Measurements from ENCODE around the gene FAM228A. TPM values are rescaled to one million over a fixed set of nuclear protein-coding genes. Genes with fewer than 3 reads are reported as not detected.

The FAM228A gene
- total and polyA plus RNA-seq, 4 experiments from 2014 or later: 0.28 to 0.81 (median 0.36) TPM; not detected in 1

DNA sequence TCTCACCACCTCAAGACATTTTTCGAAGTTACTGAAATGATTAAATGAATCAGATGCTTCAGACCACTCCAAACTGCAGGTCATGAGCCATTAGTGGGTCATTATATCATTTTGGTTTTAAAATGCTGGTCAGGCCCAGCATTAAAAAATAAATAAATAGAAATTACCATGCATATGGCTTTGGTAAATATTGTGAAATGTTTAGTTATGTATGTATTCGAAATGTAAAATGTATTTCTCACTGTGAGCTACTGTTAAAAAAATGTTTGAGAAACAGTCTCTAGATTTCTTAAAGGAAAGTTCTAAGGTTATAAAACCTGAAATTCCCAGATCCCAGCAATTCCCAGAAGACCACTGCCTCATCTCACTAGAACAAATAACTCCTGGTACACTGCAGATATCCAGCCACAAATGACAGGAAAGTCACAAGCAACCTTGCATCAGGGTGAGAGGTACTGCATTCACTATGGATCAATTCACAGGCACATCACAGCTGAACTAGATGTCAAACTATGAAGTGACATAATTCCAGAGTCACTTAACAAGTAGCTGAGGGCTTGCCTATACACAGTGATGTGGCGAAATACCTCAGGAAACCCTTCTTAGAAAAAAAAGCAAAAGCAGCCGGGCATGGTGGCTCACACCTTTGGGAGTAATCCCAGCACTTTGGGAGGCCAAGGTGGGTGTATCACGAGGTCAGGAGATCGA lies 46.6 kb downstream of the FAM228A start:
- no peaks in the 10 kb centered on the region for H3K9me3 ChIP-seq (ENCODE audit: control insufficient read depth in 1 of 2, low read length in 2 of 2)
- no peaks in the 10 kb centered on the region for H3K4me1 ChIP-seq (ENCODE audit: insufficient read depth, low read length)
- H3K27me3 ChIP-seq (ENCODE audit: insufficient read depth, low read length): no peaks in the 10 kb centered on the region
- intact Hi-C loops (cut with micrococcal nuclease): no loop called here
- Mint-ChIP-seq H3K27ac (peak overlapping the region in 1 of 7 donors; percentile 59), H3K27me3 (no peaks in the 10 kb centered on the region), H3K36me3 (peaks cover 35 to 61% of the 10 kb centered on the region in 2 donors), H3K4me1 (no peaks in the 10 kb centered on the region), H3K9me3 (peaks cover 0 to 2% (median 0%) of the 10 kb centered on the region in 8 donors), H3K4me3 (no peak overlapping the region)
- DNase-seq: no peak
- no peak overlapping the region for H3K27ac ChIP-seq (ENCODE audit: low read depth, low read length)
- CTCF ChIA-PET (ENCODE audit: partially characterized antibody): no interaction called here
- peaks cover 17% of the 10 kb centered on the region for H3K36me3 ChIP-seq (ENCODE audit: insufficient read depth, low read length)
- no peak overlapping the region for H3K4me3 ChIP-seq (ENCODE audit: low read length in 2 of 2)
- POLR2A ChIA-PET (ENCODE audit: partially characterized antibody): no interaction called here

- Mint-ChIP-seq H3K4me3 (no peak overlapping the region), H3K9me3 (peaks cover 0 to 2% (median 0%) of the 10 kb centered on the region in 8 donors), H3K27me3 (no peaks in the 10 kb centered on the region), H3K36me3 (peaks cover 28 to 56% of the 10 kb centered on the region in 2 donors), H3K27ac (no peak overlapping the region), H3K4me1 (no peaks in the 10 kb centered on the region)
- Histone ChIP-seq H3K9me3 (ENCODE audit: control insufficient read depth in 1 of 2, low read length in 2 of 2) (no peaks in the 10 kb centered on the region), H3K27me3 (ENCODE audit: insufficient read depth, low read length) (no peaks in the 10 kb centered on the region), H3K27ac (ENCODE audit: low read depth, low read length) (no peak overlapping the region), H3K36me3 (ENCODE audit: insufficient read depth, low read length) (peaks cover 17% of the 10 kb centered on the region), H3K4me3 (ENCODE audit: low read length in 2 of 2) (no peak overlapping the region), H3K4me1 (ENCODE audit: insufficient read depth, low read length) (no peaks in the 10 kb centered on the region)
- intact Hi-C loops (cut with micrococcal nuclease): no loop called here
- DNase-seq: no peak
- ChIA-PET CTCF (ENCODE audit: partially characterized antibody) (no interaction called here), POLR2A (ENCODE audit: partially characterized antibody) (no interaction called here)
Measured at GRCh38 chr2:24222946-24223345, 48.1 kb downstream of the FAM228A start.

GRCh38 chr2:24225499-24226242 lies 50.8 kb downstream of the FAM228A start:
- POLR2A ChIA-PET (ENCODE audit: partially characterized antibody): no interaction called here
- CTCF ChIA-PET (ENCODE audit: partially characterized antibody): no interaction called here
- H3K4me1 Mint-ChIP-seq: peaks cover 0 to 5% (median 0%) of the 10 kb centered on the region in 4 donors
- DNase-seq: no peak
- no peak overlapping the region for H3K4me3 Mint-ChIP-seq
- H3K4me3 ChIP-seq (ENCODE audit: low read length in 2 of 2): no peak overlapping the region
- intact Hi-C loops (cut with micrococcal nuclease): no loop called here
- no peak overlapping the region for H3K27ac ChIP-seq (ENCODE audit: low read depth, low read length)
- peaks cover 4% of the 10 kb centered on the region for H3K36me3 ChIP-seq (ENCODE audit: insufficient read depth, low read length)
- H3K9me3 Mint-ChIP-seq: no peaks in the 10 kb centered on the region
- peaks cover 20 to 32% of the 10 kb centered on the region in 2 donors for H3K36me3 Mint-ChIP-seq
- H3K4me1 ChIP-seq (ENCODE audit: insufficient read depth, low read length): no peaks in the 10 kb centered on the region
- no peaks in the 10 kb centered on the region for H3K27me3 Mint-ChIP-seq
- no peaks in the 10 kb centered on the region for H3K27me3 ChIP-seq (ENCODE audit: insufficient read depth, low read length)
- no peak overlapping the region for H3K27ac Mint-ChIP-seq
- H3K9me3 ChIP-seq (ENCODE audit: control insufficient read depth in 1 of 2, low read length in 2 of 2): no peaks in the 10 kb centered on the region

GRCh38 chr2:24228470-24228869 lies 53.6 kb downstream of the FAM228A start:
- H3K36me3 Mint-ChIP-seq: peaks cover 15 to 31% of the 10 kb centered on the region in 2 donors
- H3K9me3 Mint-ChIP-seq: no peaks in the 10 kb centered on the region
- Histone ChIP-seq H3K27me3 (ENCODE audit: insufficient read depth, low read length) (no peaks in the 10 kb centered on the region), H3K27ac (ENCODE audit: low read depth, low read length) (no peak overlapping the region), H3K9me3 (ENCODE audit: control insufficient read depth in 1 of 2, low read length in 2 of 2) (no peaks in the 10 kb centered on the region), H3K4me3 (ENCODE audit: low read length in 2 of 2) (no peak overlapping the region), H3K4me1 (ENCODE audit: insufficient read depth, low read length) (no peaks in the 10 kb centered on the region), H3K36me3 (ENCODE audit: insufficient read depth, low read length) (no peaks in the 10 kb centered on the region)
- ChIA-PET POLR2A (ENCODE audit: partially characterized antibody) (no interaction called here), CTCF (ENCODE audit: partially characterized antibody) (no interaction called here)
- H3K27ac Mint-ChIP-seq: peak overlapping the region in 2 of 7 donors; percentile 5 to 65
- no peaks in the 10 kb centered on the region for H3K27me3 Mint-ChIP-seq
- H3K4me3 Mint-ChIP-seq: no peak overlapping the region
- peaks cover 0 to 5% (median 0%) of the 10 kb centered on the region in 4 donors for H3K4me1 Mint-ChIP-seq
- intact Hi-C loops (cut with micrococcal nuclease): loop anchor here (1.0 kb wide), 1 partner anchor 154 kb away; no protein-coding TSS in a partner anchor
- no peak for DNase-seq

DNA sequence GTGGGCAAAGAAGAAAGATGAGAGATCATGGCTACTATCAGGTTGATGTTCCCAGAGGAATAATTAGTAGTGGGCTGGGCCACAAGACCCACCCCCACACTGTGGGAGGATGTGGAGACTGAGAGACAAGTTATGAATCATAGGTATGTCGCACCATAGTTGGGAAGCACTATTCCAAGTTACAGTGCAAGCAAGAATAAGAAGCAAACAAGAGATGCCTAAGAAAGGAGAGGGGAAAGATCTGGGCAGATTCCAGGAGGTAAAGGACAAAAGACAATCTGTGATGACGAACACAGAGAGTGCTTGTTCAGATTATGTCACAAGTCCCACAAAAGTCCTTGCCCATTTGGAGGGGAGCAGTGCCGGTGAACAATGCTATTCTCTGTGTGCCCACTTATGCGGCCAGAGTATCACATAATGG lies 56.6 kb downstream of the FAM228A start:
- H3K4me3 ChIP-seq (ENCODE audit: low read length in 2 of 2): no peak overlapping the region
- H3K4me1 ChIP-seq (ENCODE audit: insufficient read depth, low read length): no peaks in the 10 kb centered on the region
- ChIA-PET CTCF (ENCODE audit: partially characterized antibody) (interaction anchor here (1.0 kb wide), 1 partner anchor 25 kb away, joined by 3 read pairs; no protein-coding TSS in a partner anchor), POLR2A (ENCODE audit: partially characterized antibody) (no interaction called here)
- DNase-seq: no peak
- Mint-ChIP-seq H3K27ac (no peak overlapping the region), H3K9me3 (no peaks in the 10 kb centered on the region), H3K36me3 (peaks cover 13 to 27% of the 10 kb centered on the region in 2 donors), H3K4me3 (no peak overlapping the region), H3K4me1 (peaks cover 0 to 7% (median 0%) of the 10 kb centered on the region in 4 donors), H3K27me3 (no peaks in the 10 kb centered on the region)
- H3K27me3 ChIP-seq (ENCODE audit: insufficient read depth, low read length): no peaks in the 10 kb centered on the region
- H3K36me3 ChIP-seq (ENCODE audit: insufficient read depth, low read length): no peaks in the 10 kb centered on the region
- intact Hi-C loops (cut with micrococcal nuclease): no loop called here
- H3K27ac ChIP-seq (ENCODE audit: low read depth, low read length): no peak overlapping the region
- no peaks in the 10 kb centered on the region for H3K9me3 ChIP-seq (ENCODE audit: control insufficient read depth in 1 of 2, low read length in 2 of 2)

GRCh38 chr2:24233321-24233720 lies 58.5 kb downstream of the FAM228A start:
- no peak overlapping the region for H3K27ac ChIP-seq (ENCODE audit: low read depth, low read length)
- no peak for DNase-seq
- Mint-ChIP-seq H3K27me3 (no peaks in the 10 kb centered on the region), H3K27ac (no peak overlapping the region), H3K4me1 (peaks cover 0 to 8% (median 2%) of the 10 kb centered on the region in 4 donors), H3K9me3 (no peaks in the 10 kb centered on the region), H3K36me3 (peaks cover 12 to 32% of the 10 kb centered on the region in 2 donors), H3K4me3 (no peak overlapping the region)
- H3K4me1 ChIP-seq (ENCODE audit: insufficient read depth, low read length): no peaks in the 10 kb centered on the region
- POLR2A ChIA-PET (ENCODE audit: partially characterized antibody): no interaction called here
- no peaks in the 10 kb centered on the region for H3K36me3 ChIP-seq (ENCODE audit: insufficient read depth, low read length)
- no peaks in the 10 kb centered on the region for H3K9me3 ChIP-seq (ENCODE audit: control insufficient read depth in 1 of 2, low read length in 2 of 2)
- intact Hi-C loops (cut with micrococcal nuclease): no loop called here
- no peak overlapping the region for H3K4me3 ChIP-seq (ENCODE audit: low read length in 2 of 2)
- no peaks in the 10 kb centered on the region for H3K27me3 ChIP-seq (ENCODE audit: insufficient read depth, low read length)
- CTCF ChIA-PET (ENCODE audit: partially characterized antibody): interaction anchor here (1.3 kb wide), 1 partner anchor 17 kb away, joined by 3 read pairs; no protein-coding TSS in a partner anchor

GRCh38 chr2:24237313-24237712 lies 62.5 kb downstream of the FAM228A start:
- Mint-ChIP-seq H3K27ac (peak overlapping the region in 4 of 7 donors; percentile 2 to 74 (median 44)), H3K9me3 (no peaks in the 10 kb centered on the region), H3K36me3 (peaks cover 15 to 41% of the 10 kb centered on the region in 2 donors), H3K27me3 (no peaks in the 10 kb centered on the region), H3K4me3 (no peak overlapping the region), H3K4me1 (peaks cover 0 to 8% (median 3%) of the 10 kb centered on the region in 4 donors)
- ChIA-PET CTCF (ENCODE audit: partially characterized antibody) (no interaction called here), POLR2A (ENCODE audit: partially characterized antibody) (interaction anchor here (1.0 kb wide), 1 partner anchor 123 kb away, joined by 3 read pairs; the partner anchor contains the start of gene ITSN2)
- Histone ChIP-seq H3K27ac (ENCODE audit: low read depth, low read length) (no peak overlapping the region), H3K27me3 (ENCODE audit: insufficient read depth, low read length) (no peaks in the 10 kb centered on the region), H3K9me3 (ENCODE audit: control insufficient read depth in 1 of 2, low read length in 2 of 2) (no peaks in the 10 kb centered on the region), H3K4me1 (ENCODE audit: insufficient read depth, low read length) (no peaks in the 10 kb centered on the region), H3K36me3 (ENCODE audit: insufficient read depth, low read length) (peaks cover 9% of the 10 kb centered on the region), H3K4me3 (ENCODE audit: low read length in 2 of 2) (no peak overlapping the region)
- intact Hi-C loops (cut with micrococcal nuclease): loop anchor here (2.0 kb wide), 1 partner anchor 145 kb away; no protein-coding TSS in a partner anchor
- DNase-seq: no peak
